HEK293 (cell line): Measurements from ENCODE around the gene TMC3.

ENCODE experiments used
- CTCF ChIA-PET: fragments of 350-600 bp; formaldehyde crosslinking; extraction: SDS; loops from one replicate; lab custom pipeline; 2021; ENCODE audit warnings: antibody characterized with exemption; lab: Yijun Ruan, JAX
- POLR2A ChIA-PET: fragments of 300-600 bp; formaldehyde crosslinking; extraction: SDS; loops from one replicate; lab custom pipeline; 2020; ENCODE audit warnings: antibody characterized with exemption, inconsistent platforms; lab: Yijun Ruan, JAX
- H3K27ac ChIP-seq: fragments of 200-500 bp; sonication (Bioruptor generic); 2 replicates; pipeline ENCODE4 v1.5.1; 2014; ENCODE audit warnings: low read depth, low read length, control low read depth, inconsistent platforms; ENCODE audit errors: extremely low read depth
- H3K36me3 ChIP-seq, 2 experiments: fragments of 200-500 bp in 1 of 2; sonication (Bioruptor generic) in 1 of 2; 1 replicate in 1 of 2; 2 replicates in 1 of 2; pipeline ENCODE4 v1.5.1; 2014 to 2017; ENCODE audit warnings: inconsistent platforms in 2 of 2, low read length in 2 of 2; ENCODE audit not compliant: control insufficient read depth in 2 of 2, insufficient read depth in 1 of 2
- H3K4me1 ChIP-seq: fragments of 200-500 bp; sonication (Bioruptor generic); 2 replicates; pipeline ENCODE4 v1.5.1; 2014; ENCODE audit warnings: mild to moderate bottlenecking, low read length, inconsistent platforms; ENCODE audit not compliant: control insufficient read depth, insufficient read depth
- H3K4me3 ChIP-seq: 2 replicates; pipeline ENCODE4 v1.5.1; 2011; ENCODE audit warnings: low read depth, mild to moderate bottlenecking, control low read depth, low read length, moderate library complexity
- H3K9me3 ChIP-seq: fragments of 200-500 bp; sonication (Bioruptor generic); 2 replicates; pipeline ENCODE4 v1.5.1; 2014; ENCODE audit warnings: low read depth, low read length, inconsistent platforms; ENCODE audit not compliant: control insufficient read depth, insufficient read depth
- KLF16 ChIP-seq: fragments of 450-650 bp; formaldehyde crosslinking; IDR thresholded peaks from 2 replicates; pipeline ENCODE4 v1.5.1; 2017; ENCODE audit warnings: missing biosample characterization, missing genetic modification characterization
- MEIS1 ChIP-seq: sonication (generic); formaldehyde crosslinking; IDR thresholded peaks from 2 replicates; pipeline ENCODE4 v1.8.1; 2022; ENCODE audit warnings: missing genetic modification reagents, mild to moderate bottlenecking, borderline replicate concordance
- OSR2 ChIP-seq: fragments of 450-650 bp; formaldehyde crosslinking; IDR thresholded peaks from 2 replicates; pipeline ENCODE4 v1.5.1; 2016; ENCODE audit warnings: missing biosample characterization, missing genetic modification characterization
- PRDM1 ChIP-seq: fragments of 450-650 bp; formaldehyde crosslinking; IDR thresholded peaks from 2 replicates; pipeline ENCODE4; 2016; ENCODE audit warnings: missing biosample characterization, missing genetic modification characterization
- SETDB1 ChIP-seq: IDR thresholded peaks from one replicate; pipeline ENCODE4 v1.6.1; 2017; ENCODE audit warnings: mild to moderate bottlenecking, low read length, moderate library complexity, mixed read lengths; ENCODE audit not compliant: insufficient read length
- YY1 ChIP-seq: fragments of 450-650 bp; formaldehyde crosslinking; IDR thresholded peaks from 2 replicates; pipeline ENCODE4 v1.5.1; 2018; ENCODE audit warnings: missing biosample characterization, missing genetic modification characterization
- ZBTB17 ChIP-seq: fragments of 450-650 bp; formaldehyde crosslinking; IDR thresholded peaks from 2 replicates; pipeline ENCODE4 v1.5.1; 2016; ENCODE audit warnings: missing biosample characterization, missing genetic modification characterization
- ZBTB7A ChIP-seq: fragments of 450-650 bp; formaldehyde crosslinking; IDR thresholded peaks from 2 replicates; pipeline ENCODE4 v1.5.1; 2016; ENCODE audit warnings: low read depth, missing biosample characterization, missing genetic modification characterization
- ZFP37 ChIP-seq: fragments of 450-650 bp; formaldehyde crosslinking; IDR thresholded peaks from 2 replicates; pipeline ENCODE4 v1.5.1; 2016; ENCODE audit warnings: missing biosample characterization, missing genetic modification characterization
- ZNF10 ChIP-seq: fragments of 450-650 bp; formaldehyde crosslinking; IDR thresholded peaks from 2 replicates; pipeline ENCODE4 v1.5.1; 2017; ENCODE audit warnings: missing biosample characterization, missing genetic modification characterization
- ZNF112 ChIP-seq: fragments of 450-650 bp; formaldehyde crosslinking; IDR thresholded peaks from 2 replicates; pipeline ENCODE4 v1.5.0; 2017; ENCODE audit warnings: missing biosample characterization, missing genetic modification characterization
- ZNF138 ChIP-seq: fragments of 450-650 bp; formaldehyde crosslinking; IDR thresholded peaks from 2 replicates; pipeline ENCODE4 v1.5.1; 2016; ENCODE audit warnings: missing biosample characterization, missing genetic modification characterization, borderline replicate concordance
- ZNF169 ChIP-seq: fragments of 450-650 bp; formaldehyde crosslinking; IDR thresholded peaks from 2 replicates; pipeline ENCODE4 v1.5.1; 2016; ENCODE audit warnings: missing biosample characterization, missing genetic modification characterization
- ZNF221 ChIP-seq: fragments of 450-650 bp; formaldehyde crosslinking; IDR thresholded peaks from 2 replicates; pipeline ENCODE4 v1.5.1; 2017; ENCODE audit warnings: missing biosample characterization, missing genetic modification characterization, borderline replicate concordance
- ZNF366 ChIP-seq: fragments of 450-650 bp; formaldehyde crosslinking; conservative IDR thresholded peaks from 2 replicates; pipeline ENCODE4 v1.5.1; 2016; ENCODE audit warnings: missing biosample characterization, missing genetic modification characterization
- ZNF426 ChIP-seq: fragments of 450-650 bp; formaldehyde crosslinking; IDR thresholded peaks from 2 replicates; pipeline ENCODE4 v1.5.1; 2017; ENCODE audit warnings: missing biosample characterization, missing genetic modification characterization, mild to moderate bottlenecking, inconsistent platforms, moderate library complexity
- ZNF510 ChIP-seq: fragments of 450-650 bp; formaldehyde crosslinking; IDR thresholded peaks from 2 replicates; pipeline ENCODE4 v1.5.1; 2018; ENCODE audit warnings: mild to moderate bottlenecking, missing genetic modification characterization, missing biosample characterization; ENCODE audit not compliant: insufficient replicate concordance
- ZNF600 ChIP-seq: fragments of 450-650 bp; formaldehyde crosslinking; IDR thresholded peaks from 2 replicates; pipeline ENCODE4 v1.5.1; 2016; ENCODE audit warnings: missing biosample characterization, missing genetic modification characterization
- ZNF610 ChIP-seq: fragments of 450-650 bp; formaldehyde crosslinking; IDR thresholded peaks from 2 replicates; pipeline ENCODE4 v1.5.1; 2016; ENCODE audit warnings: missing biosample characterization, missing genetic modification characterization, borderline replicate concordance
- ZNF624 ChIP-seq: fragments of 450-650 bp; formaldehyde crosslinking; IDR thresholded peaks from 2 replicates; pipeline ENCODE4 v1.5.1; 2017; ENCODE audit warnings: missing biosample characterization, missing genetic modification characterization
- ZNF785 ChIP-seq: fragments of 450-650 bp; formaldehyde crosslinking; IDR thresholded peaks from 2 replicates; pipeline ENCODE4 v1.5.1; 2016; ENCODE audit warnings: missing biosample characterization, missing genetic modification characterization
- ZNF791 ChIP-seq: fragments of 450-650 bp; formaldehyde crosslinking; IDR thresholded peaks from 2 replicates; pipeline ENCODE4 v1.5.1; 2016; ENCODE audit warnings: missing biosample characterization, missing genetic modification characterization
- TF ChIP-seq, protein P1 (sequence below): fragments of 450-650 bp; formaldehyde crosslinking; IDR thresholded peaks from 2 replicates; pipeline ENCODE4 v1.5.1; 2016; ENCODE audit warnings: missing biosample characterization, missing genetic modification characterization
- TF ChIP-seq, protein P2 (sequence below): fragments of 450-650 bp; formaldehyde crosslinking; IDR thresholded peaks from 2 replicates; pipeline ENCODE4 v1.5.1; 2017; ENCODE audit warnings: missing biosample characterization, missing genetic modification characterization
- TF ChIP-seq, protein P3 (sequence below): fragments of 450-650 bp; formaldehyde crosslinking; IDR thresholded peaks from 2 replicates; pipeline ENCODE4 v1.5.1; 2016; ENCODE audit warnings: missing biosample characterization, missing genetic modification characterization
- TF ChIP-seq, protein P4 (sequence below): fragments of 450-650 bp; formaldehyde crosslinking; IDR thresholded peaks from 2 replicates; pipeline ENCODE4 v1.5.1; 2016; ENCODE audit warnings: missing biosample characterization, missing genetic modification characterization

TMC3 gene

DNA sequence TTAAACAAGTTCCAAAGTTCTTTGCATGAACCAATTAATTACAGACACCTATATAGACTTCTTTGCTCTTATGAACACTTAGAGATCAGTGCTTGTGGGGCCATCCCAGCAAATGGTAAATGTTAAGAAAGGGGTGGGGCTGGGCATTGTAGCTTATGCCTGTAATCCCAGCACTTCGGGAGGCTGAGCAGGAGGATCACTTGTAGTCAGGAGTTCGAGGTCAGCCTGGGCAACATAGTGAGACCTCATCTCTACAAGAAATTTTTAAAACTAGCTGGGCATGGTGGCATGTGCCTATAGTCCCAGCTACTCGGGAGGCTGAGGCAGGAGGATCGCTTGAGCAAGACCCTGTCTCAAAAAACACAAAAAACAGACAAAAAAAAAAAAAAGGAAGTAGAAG, 30.6 kb downstream of the TMC3 start:
- CTCF ChIA-PET, result interaction anchor here (0.5 kb wide), 1 partner anchor 604 kb away, joined by 5 read pairs; no protein-coding TSS in a partner anchor
- Histone ChIP-seq H3K27ac (no peak overlapping the region), H3K36me3 (no peaks in the 10 kb centered on the region), H3K9me3 (no peaks in the 10 kb centered on the region)
- POLR2A ChIA-PET, result no interaction called here
- no peak for TF ChIP-seq MEIS1 (CRISPR knock-in tag)
- TF ChIP-seq ZNF138, result no peak
- TF ChIP-seq ZNF510 (tag by site-specific recombination), result no peak
- TF ChIP-seq ZNF785 (tag by site-specific recombination), result no peak
- TF ChIP-seq, all 188 proteins: peak for 0
- Histone ChIP-seq H3K4me1 (peaks cover 3% of the 10 kb centered on the region; the same call in 1 of the 2 replicates), H3K4me3 (no peak overlapping the region)

DNA sequence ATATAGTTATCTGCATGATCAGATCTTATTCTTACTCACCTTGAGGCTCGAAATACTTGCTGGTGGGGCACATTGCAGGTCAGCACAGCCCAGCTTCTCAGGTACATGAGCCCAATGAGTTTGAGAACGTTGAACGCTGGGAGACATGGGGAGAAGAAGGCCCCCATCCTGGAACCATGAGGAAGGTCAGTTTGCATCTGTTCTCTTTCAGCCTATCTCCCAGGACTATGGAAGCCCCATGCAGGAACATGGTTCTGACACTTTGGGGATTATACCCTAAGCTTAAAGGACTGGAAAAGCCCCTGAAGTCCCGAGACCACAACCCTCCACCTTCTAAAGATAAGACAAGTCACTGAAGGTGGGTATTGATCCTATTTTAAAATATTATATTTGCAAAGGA, 32.7 kb downstream of the TMC3 start:
- TF ChIP-seq ZFP37 (tag by site-specific recombination), result no peak
- TF ChIP-seq KLF16 (tag by site-specific recombination), result no peak
- no peak for TF ChIP-seq ZNF169 (tag by site-specific recombination)
- no peak for TF ChIP-seq ZNF624 (tag by site-specific recombination)
- no peak for TF ChIP-seq PRDM1 (tag by site-specific recombination)
- no peak for TF ChIP-seq ZNF221
- no peak for TF ChIP-seq YY1 (tag by site-specific recombination)
- TF ChIP-seq ZNF366, result no peak
- ChIA-PET CTCF (interaction anchor here (0.8 to 1.1 kb wide), 5 partner anchors 11 to 75 kb away, joined by 3 read pairs; no protein-coding TSS in a partner anchor), POLR2A (no interaction called here)
- Histone ChIP-seq H3K4me1 (peaks cover 5% of the 10 kb centered on the region; the same call in 1 of the 2 replicates), H3K9me3 (no peaks in the 10 kb centered on the region), H3K36me3 (no peaks in the 10 kb centered on the region), H3K27ac (no peak overlapping the region), H3K4me3 (no peak overlapping the region)

DNA sequence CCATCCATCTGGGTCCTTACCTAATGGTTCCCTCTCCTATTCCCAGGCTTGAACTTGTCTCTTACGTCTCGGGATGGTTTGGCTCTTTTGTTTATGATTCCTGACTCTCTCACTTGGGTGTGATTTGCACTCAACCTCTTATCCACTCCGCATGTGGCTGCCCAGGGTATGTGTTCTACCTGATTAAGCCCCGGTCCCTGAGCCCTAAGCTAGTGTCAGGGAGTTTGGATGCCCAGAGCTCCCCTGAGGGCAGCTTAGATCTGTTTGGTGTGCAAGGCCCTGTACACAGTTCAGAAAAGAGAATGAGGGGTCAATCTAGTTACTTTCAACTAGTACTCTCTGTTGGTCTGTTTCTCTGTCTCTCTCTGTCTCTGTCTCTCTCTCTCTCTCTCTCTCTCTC, 34.2 kb downstream of the TMC3 start:
- H3K27ac ChIP-seq, result no peak overlapping the region
- no peaks in the 10 kb centered on the region for H3K36me3 ChIP-seq
- no peaks in the 10 kb centered on the region for H3K9me3 ChIP-seq
- ChIA-PET POLR2A (no interaction called here), CTCF (interaction anchor here (0.6 to 1.9 kb wide), 2 partner anchors 59 to 65 kb away, joined by 3 to 4 read pairs; no protein-coding TSS in a partner anchor)
- H3K4me1 ChIP-seq, result peaks cover 5% of the 10 kb centered on the region; the same call in 1 of the 2 replicates
- no peak overlapping the region for H3K4me3 ChIP-seq
- TF ChIP-seq ZNF426 (tag by site-specific recombination), result no peak
- TF ChIP-seq ZNF112, result no peak
- TF ChIP-seq, protein P1, sequence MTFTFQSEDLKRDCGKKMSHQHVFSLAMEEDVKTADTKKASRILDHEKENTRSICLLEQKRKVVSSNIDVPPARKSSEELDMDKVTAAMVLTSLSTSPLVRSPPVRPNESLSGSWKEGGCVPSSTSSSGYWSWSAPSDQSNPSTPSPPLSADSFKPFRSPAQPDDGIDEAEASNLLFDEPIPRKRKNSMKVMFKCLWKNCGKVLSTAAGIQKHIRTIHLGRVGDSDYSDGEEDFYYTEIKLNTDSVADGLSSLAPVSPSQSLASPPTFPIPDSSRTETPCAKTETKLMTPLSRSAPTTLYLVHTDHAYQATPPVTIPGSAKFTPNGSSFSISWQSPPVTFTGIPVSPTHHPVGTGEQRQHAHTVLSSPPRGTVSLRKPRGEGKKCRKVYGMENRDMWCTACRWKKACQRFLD, result no peak
- TF ChIP-seq, protein P2, sequence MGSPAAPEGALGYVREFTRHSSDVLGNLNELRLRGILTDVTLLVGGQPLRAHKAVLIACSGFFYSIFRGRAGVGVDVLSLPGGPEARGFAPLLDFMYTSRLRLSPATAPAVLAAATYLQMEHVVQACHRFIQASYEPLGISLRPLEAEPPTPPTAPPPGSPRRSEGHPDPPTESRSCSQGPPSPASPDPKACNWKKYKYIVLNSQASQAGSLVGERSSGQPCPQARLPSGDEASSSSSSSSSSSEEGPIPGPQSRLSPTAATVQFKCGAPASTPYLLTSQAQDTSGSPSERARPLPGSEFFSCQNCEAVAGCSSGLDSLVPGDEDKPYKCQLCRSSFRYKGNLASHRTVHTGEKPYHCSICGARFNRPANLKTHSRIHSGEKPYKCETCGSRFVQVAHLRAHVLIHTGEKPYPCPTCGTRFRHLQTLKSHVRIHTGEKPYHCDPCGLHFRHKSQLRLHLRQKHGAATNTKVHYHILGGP, result no peak
- TF ChIP-seq SETDB1, result no peak
- TF ChIP-seq ZNF10 (tag by site-specific recombination), result no peak
- no peak for TF ChIP-seq ZNF791 (tag by site-specific recombination)
- TF ChIP-seq, protein P3, sequence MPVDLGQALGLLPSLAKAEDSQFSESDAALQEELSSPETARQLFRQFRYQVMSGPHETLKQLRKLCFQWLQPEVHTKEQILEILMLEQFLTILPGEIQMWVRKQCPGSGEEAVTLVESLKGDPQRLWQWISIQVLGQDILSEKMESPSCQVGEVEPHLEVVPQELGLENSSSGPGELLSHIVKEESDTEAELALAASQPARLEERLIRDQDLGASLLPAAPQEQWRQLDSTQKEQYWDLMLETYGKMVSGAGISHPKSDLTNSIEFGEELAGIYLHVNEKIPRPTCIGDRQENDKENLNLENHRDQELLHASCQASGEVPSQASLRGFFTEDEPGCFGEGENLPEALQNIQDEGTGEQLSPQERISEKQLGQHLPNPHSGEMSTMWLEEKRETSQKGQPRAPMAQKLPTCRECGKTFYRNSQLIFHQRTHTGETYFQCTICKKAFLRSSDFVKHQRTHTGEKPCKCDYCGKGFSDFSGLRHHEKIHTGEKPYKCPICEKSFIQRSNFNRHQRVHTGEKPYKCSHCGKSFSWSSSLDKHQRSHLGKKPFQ (tag by site-specific recombination), result no peak
- TF ChIP-seq ZBTB7A (tag by site-specific recombination), result no peak
- no peak for TF ChIP-seq ZNF600 (tag by site-specific recombination)
- no peak for TF ChIP-seq ZNF610 (tag by site-specific recombination)
- TF ChIP-seq ZBTB17, result no peak
- TF ChIP-seq, protein P4, sequence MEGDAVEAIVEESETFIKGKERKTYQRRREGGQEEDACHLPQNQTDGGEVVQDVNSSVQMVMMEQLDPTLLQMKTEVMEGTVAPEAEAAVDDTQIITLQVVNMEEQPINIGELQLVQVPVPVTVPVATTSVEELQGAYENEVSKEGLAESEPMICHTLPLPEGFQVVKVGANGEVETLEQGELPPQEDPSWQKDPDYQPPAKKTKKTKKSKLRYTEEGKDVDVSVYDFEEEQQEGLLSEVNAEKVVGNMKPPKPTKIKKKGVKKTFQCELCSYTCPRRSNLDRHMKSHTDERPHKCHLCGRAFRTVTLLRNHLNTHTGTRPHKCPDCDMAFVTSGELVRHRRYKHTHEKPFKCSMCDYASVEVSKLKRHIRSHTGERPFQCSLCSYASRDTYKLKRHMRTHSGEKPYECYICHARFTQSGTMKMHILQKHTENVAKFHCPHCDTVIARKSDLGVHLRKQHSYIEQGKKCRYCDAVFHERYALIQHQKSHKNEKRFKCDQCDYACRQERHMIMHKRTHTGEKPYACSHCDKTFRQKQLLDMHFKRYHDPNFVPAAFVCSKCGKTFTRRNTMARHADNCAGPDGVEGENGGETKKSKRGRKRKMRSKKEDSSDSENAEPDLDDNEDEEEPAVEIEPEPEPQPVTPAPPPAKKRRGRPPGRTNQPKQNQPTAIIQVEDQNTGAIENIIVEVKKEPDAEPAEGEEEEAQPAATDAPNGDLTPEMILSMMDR (tag by site-specific recombination), result no peak
- TF ChIP-seq OSR2 (tag by site-specific recombination), result no peak
- TF ChIP-seq, all 188 proteins: peak for 0
